Smooth muscle cell (in vitro differentiated cells): ENCODE data around the gene BMPR2. TPM values are rescaled to one million over a fixed set of nuclear protein-coding genes. Genes with fewer than 3 reads are reported as not detected.
"Not testable (repeated sequence)": the region's sequence is repeated elsewhere in the genome, so short reads cannot be mapped to it uniquely, and the experiment has no call there.

Experiments
- DNase-seq: peaks from one replicate; lab custom pipeline; 2025; ENCODE audit not compliant: unreplicated experiment; lab: John Stamatoyannopoulos, UW
- H2AFZ ChIP-seq: fragments of 200-600 bp; sonication (generic); 2 replicates; pipeline ENCODE4 v1.6.0; 2016; ENCODE audit warnings: antibody characterized with exemption, low read depth, mild to moderate bottlenecking
- H3F3A ChIP-seq: fragments of 200-600 bp; sonication (generic); 2 replicates; pipeline ENCODE4 v1.6.0; 2017; ENCODE audit warnings: antibody characterized with exemption, low read depth
- H3K27ac ChIP-seq: fragments of 200-600 bp; sonication (generic); 2 replicates; pipeline ENCODE4 v1.5.1; 2016; ENCODE audit warnings: low read depth, mild to moderate bottlenecking
- H3K27me3 ChIP-seq: fragments of 200-600 bp; sonication (generic); 2 replicates; pipeline ENCODE4 v1.6.1; 2016; ENCODE audit warnings: low read depth, mild to moderate bottlenecking
- H3K36me3 ChIP-seq: fragments of 200-600 bp; sonication (generic); 2 replicates; pipeline ENCODE4 v1.5.1; 2016; ENCODE audit warnings: low read depth
- H3K4me1 ChIP-seq: fragments of 200-600 bp; sonication (generic); 2 replicates; pipeline ENCODE4 v1.5.1; 2016; ENCODE audit warnings: low read depth
- H3K4me2 ChIP-seq: fragments of 200-600 bp; sonication (generic); 2 replicates; pipeline ENCODE4 v1.6.0; 2016; ENCODE audit warnings: mild to moderate bottlenecking
- H3K4me3 ChIP-seq: fragments of 200-600 bp; sonication (generic); 2 replicates; pipeline ENCODE4 v1.5.1; 2016; ENCODE audit warnings: mild to moderate bottlenecking
- H3K79me2 ChIP-seq: fragments of 200-600 bp; sonication (generic); 2 replicates; pipeline ENCODE4 v1.6.0; 2016; ENCODE audit warnings: low read depth, mild to moderate bottlenecking
- H3K9ac ChIP-seq: fragments of 200-600 bp; sonication (generic); 2 replicates; pipeline ENCODE4 v1.6.0; 2016; ENCODE audit warnings: low read depth
- H3K9me3 ChIP-seq: fragments of 200-600 bp; sonication (generic); replicated peaks from 2 replicates; pipeline ENCODE4 v1.5.1; 2016; ENCODE audit warnings: low read depth
- H4K20me1 ChIP-seq: fragments of 200-600 bp; sonication (generic); 2 replicates; pipeline ENCODE4 v1.6.0; 2016; ENCODE audit warnings: low read depth
- WGBS: methylation state at CpG from one replicate; pipeline ENCODE4 v1.1.7; 2016; ENCODE audit warnings: low lambda C conversion rate; 5-methylcytosine and 5-hydroxymethylcytosine counted together
- polyA plus RNA-seq: library from polyadenylated mRNA; unstranded; fragments of >200 nt; fragmentation: Nextera tagmentation; extraction: Ambion mirVana; gene quantifications from 2 replicates; pipeline ENCODE4 v1.2.1, GENCODE V29; 2016
- total RNA-seq: library from RNA; depleted of rRNA; stranded (reverse); fragments of >200 nt; gene quantifications from 2 replicates; pipeline ENCODE4 v1.2.3, GENCODE V29; 2014
- TF ChIP-seq, protein P1 (sequence below): fragments of 200-600 bp; sonication (generic); IDR thresholded peaks from 2 replicates; pipeline ENCODE4 v1.5.1; 2017; ENCODE audit warnings: borderline replicate concordance, mild to moderate bottlenecking, antibody characterized with exemption; ENCODE audit not compliant: insufficient read depth, poor library complexity, severe bottlenecking

The BMPR2 gene
- total and polyA plus RNA-seq, 2 experiments from 2014 or later, result 21.5 to 70.9 TPM

DNA sequence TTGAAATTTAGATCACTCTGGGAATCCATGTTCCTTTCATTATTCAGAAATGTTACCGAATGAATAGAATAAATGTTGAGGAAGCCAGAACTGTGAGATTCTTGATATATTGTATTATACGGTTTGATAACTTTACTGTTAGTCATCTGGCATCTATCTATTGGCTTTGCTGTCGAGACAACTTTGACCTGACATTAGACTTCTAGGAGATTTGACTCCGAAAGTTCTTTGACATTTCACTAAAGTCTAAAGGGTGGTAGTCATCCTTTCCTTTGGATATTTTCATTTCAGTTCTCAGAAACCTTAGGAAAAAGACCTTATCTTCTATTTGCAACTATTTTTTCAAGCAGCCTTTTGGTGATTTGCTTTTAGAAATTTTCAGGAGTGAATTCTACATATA is 1.9 kb downstream of the BMPR2 start:
- Histone ChIP-seq H3K36me3 (no peaks in the 10 kb centered on the region), H3K79me2 (peaks cover 65% of the 10 kb centered on the region), H4K20me1 (peaks cover 65% of the 10 kb centered on the region), H3K4me2 (peak overlapping the region; percentile 94), H3K4me3 (peak overlapping the region; percentile 99), H3K9me3 (no peaks in the 10 kb centered on the region), H3K27ac (peak overlapping the region; percentile 99), H2AFZ (no peak overlapping the region), H3K4me1 (peaks cover 22% of the 10 kb centered on the region), H3K9ac (peak overlapping the region; percentile 94), H3K27me3 (no peaks in the 10 kb centered on the region), H3F3A (peaks cover 31% of the 10 kb centered on the region)
- DNase-seq, result no peak
- WGBS, result under 1% methylated on average over 4 of the region's 4 CpGs
- TF ChIP-seq, protein P1, sequence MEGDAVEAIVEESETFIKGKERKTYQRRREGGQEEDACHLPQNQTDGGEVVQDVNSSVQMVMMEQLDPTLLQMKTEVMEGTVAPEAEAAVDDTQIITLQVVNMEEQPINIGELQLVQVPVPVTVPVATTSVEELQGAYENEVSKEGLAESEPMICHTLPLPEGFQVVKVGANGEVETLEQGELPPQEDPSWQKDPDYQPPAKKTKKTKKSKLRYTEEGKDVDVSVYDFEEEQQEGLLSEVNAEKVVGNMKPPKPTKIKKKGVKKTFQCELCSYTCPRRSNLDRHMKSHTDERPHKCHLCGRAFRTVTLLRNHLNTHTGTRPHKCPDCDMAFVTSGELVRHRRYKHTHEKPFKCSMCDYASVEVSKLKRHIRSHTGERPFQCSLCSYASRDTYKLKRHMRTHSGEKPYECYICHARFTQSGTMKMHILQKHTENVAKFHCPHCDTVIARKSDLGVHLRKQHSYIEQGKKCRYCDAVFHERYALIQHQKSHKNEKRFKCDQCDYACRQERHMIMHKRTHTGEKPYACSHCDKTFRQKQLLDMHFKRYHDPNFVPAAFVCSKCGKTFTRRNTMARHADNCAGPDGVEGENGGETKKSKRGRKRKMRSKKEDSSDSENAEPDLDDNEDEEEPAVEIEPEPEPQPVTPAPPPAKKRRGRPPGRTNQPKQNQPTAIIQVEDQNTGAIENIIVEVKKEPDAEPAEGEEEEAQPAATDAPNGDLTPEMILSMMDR, result no peak

DNA sequence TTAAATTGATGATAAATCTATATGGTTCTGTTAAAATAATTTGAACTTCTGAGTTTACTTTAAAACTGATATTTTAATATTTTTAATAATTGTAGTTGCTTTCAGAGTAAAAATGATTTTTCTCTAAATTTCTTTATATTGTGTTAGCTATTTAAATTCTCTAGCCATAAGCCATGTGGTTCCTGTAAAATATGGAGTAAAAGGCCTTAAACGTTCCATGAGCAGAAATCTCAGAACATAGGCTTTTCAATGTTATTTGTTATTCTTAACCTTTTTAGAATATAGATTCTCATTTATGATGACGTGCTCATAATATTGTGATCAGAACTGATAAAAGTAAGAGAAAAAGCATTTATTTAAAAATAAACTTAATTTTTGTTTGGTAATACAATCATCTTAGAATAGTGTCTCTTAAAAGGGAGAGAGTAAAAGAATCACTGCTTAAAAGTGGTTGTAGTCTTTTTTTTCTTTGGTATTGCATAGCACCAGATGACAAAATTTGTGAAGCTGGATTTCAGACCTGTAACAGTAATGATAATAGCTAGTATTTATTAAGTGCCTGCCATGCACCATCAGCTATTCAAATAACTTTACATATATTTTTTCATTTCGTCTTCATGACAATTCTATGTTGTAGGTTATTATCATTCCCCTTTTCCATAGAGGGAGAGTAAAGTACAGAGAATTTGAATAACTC is 2.7 kb downstream of the BMPR2 start:
- peak overlapping the region; percentile 99 for H3K27ac ChIP-seq
- peaks cover 73% of the 10 kb centered on the region for H4K20me1 ChIP-seq
- peak overlapping the region; percentile 94 for H3K9ac ChIP-seq
- no peaks in the 10 kb centered on the region for H3K27me3 ChIP-seq
- DNase-seq, result no peak
- H3F3A ChIP-seq, result peaks cover 29% of the 10 kb centered on the region
- H3K4me1 ChIP-seq, result peaks cover 22% of the 10 kb centered on the region
- no peaks in the 10 kb centered on the region for H3K36me3 ChIP-seq
- H3K4me2 ChIP-seq, result peak overlapping the region; percentile 94
- H3K4me3 ChIP-seq, result peak overlapping the region; percentile 99
- WGBS, result 5% methylated on average over 3 of the region's 3 CpGs
- TF ChIP-seq, protein P1, result no peak
- peaks cover 73% of the 10 kb centered on the region for H3K79me2 ChIP-seq
- no peak overlapping the region for H2AFZ ChIP-seq
- no peaks in the 10 kb centered on the region for H3K9me3 ChIP-seq

DNA sequence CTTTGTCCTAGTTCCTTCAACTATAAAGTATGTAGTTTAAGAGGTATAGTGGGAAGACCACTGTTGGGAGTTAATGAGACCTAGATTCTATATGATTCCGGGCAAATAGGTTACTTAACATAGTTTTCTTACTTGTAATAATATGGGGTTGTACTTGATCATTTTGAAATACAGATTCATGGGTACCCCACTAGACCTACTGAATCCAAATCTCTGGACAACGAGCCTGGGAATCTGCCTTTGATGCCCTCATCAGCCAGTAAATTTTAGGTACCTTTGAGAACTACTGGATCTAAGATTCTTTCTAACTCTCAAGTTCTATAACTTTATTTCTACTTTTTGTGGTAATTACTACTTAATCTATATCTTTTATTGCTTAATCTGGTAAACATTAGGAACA is 6.6 kb downstream of the BMPR2 start:
- no peak for DNase-seq
- no peak overlapping the region for H3K4me3 ChIP-seq
- H3K4me1 ChIP-seq, result peaks cover 28% of the 10 kb centered on the region
- H3K27ac ChIP-seq, result no peak overlapping the region
- peaks cover 3% of the 10 kb centered on the region for H3F3A ChIP-seq
- H2AFZ ChIP-seq, result no peak overlapping the region
- no peaks in the 10 kb centered on the region for H3K36me3 ChIP-seq
- H3K9me3 ChIP-seq, result no peaks in the 10 kb centered on the region
- no peaks in the 10 kb centered on the region for H3K27me3 ChIP-seq
- TF ChIP-seq, protein P1, result no peak
- 98% methylated on average over 2 of the region's 2 CpGs for WGBS
- no peak overlapping the region for H3K4me2 ChIP-seq
- H3K79me2 ChIP-seq, result peaks cover 100% of the 10 kb centered on the region
- H4K20me1 ChIP-seq, result peaks cover 100% of the 10 kb centered on the region
- no peak overlapping the region for H3K9ac ChIP-seq

DNA sequence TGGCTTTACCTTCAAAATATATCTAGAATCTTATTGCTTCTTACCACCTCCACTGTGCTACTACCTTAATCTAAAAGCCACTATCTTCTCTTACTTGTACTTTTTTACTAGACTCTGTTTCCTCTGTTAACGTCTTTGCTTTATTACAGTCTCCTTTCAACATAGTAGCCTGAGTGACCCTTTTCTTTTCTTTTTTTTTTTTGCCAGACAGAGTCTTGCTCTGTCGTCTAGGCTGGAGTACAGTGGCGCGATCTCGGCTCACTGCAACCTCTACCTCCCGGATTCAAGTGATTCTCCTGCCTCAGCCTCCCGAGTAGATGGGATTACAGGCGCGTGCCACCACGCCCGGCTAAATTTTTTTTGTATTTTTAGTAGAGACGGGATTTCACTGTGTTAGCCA is 10.4 kb downstream of the BMPR2 start:
- Histone ChIP-seq H3K4me1 (peaks cover 13% of the 10 kb centered on the region), H3K79me2 (peaks cover 100% of the 10 kb centered on the region), H3K27ac (peak overlapping the region; percentile 32), H4K20me1 (peaks cover 100% of the 10 kb centered on the region), H3K4me2 (peak overlapping the region; percentile 67)
- not testable (repeated sequence) for H3K4me3 ChIP-seq, DNase-seq, H2AFZ ChIP-seq, H3F3A ChIP-seq, H3K36me3 ChIP-seq, H3K9ac ChIP-seq, H3K27me3 ChIP-seq, H3K9me3 ChIP-seq
- WGBS, result 79% methylated on average over 12 of the region's 12 CpGs
